Kasumi-1 (cell line): ENCODE data around the gene ADCY6.

Experiments used
- DNase-seq, 2 experiments: peaks; one replicate each; lab custom pipeline; 2025; lab: John Stamatoyannopoulos, UW

The ADCY6 gene

DNA sequence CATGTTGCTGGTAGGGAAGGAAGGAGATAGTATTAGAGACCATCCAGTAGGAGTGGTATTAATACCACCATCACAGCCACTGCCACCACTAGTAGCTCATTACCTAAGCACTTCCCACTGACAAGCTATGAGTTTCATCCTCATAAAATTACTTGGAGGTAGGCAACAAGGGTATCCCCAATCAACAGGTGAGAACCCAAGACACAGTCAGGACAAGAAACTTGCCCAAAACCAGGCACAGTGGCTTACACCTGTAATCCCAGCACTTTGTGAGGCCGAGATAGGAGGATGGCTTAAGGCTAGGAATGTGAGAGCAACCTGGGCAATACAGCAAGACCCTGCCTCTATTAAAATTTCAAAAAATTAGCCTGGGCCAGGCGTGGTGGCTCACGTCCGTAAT lies 5.5 kb downstream of the ADCY6 start:
- DNase-seq: no peak

DNA sequence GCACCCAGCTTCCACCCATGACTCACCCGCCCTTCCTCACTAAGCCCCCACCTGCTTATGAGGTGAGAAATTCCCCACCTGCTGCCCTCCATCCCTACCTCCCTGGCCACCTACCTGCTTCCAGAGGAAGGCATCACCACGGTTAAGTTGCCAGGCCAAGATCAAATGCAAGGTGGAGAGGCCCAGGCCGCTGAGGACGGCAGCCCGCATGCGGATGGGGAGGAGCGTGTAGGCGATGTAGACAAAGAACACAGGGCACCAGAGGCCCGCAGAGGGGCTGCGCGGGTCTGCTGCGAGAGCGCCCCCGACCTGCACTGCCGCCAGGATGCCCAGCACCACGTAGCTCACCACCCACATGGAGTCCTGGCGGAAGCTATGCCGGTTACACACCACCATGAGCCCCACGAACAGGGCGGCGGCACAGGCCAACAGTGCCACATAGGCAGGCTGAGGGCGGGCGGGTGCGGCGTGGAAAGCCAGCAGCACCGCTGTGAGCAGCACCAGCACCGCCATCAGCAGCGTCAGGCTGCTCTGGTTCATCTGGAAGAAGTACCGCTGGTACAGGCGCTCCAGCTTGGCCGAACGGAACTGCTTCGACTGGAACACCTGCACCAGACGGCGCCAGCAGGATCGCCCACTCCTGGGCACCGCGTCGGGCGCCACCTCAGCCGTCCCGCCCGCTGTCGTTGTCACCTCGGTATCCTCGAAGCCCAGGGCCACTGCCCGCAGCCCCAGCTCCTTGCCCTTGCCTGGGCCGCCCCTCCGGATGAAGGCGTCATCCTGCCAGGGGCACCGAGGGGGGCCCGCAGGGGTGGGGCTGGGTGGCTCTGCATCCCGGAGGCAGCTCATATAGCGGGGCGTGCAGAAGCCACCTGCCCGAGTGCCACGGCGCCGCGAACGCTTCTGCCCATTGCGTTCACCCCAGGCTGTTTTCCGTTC lies 6.2 kb downstream of the ADCY6 start:
- DNase-seq: no peak

DNA sequence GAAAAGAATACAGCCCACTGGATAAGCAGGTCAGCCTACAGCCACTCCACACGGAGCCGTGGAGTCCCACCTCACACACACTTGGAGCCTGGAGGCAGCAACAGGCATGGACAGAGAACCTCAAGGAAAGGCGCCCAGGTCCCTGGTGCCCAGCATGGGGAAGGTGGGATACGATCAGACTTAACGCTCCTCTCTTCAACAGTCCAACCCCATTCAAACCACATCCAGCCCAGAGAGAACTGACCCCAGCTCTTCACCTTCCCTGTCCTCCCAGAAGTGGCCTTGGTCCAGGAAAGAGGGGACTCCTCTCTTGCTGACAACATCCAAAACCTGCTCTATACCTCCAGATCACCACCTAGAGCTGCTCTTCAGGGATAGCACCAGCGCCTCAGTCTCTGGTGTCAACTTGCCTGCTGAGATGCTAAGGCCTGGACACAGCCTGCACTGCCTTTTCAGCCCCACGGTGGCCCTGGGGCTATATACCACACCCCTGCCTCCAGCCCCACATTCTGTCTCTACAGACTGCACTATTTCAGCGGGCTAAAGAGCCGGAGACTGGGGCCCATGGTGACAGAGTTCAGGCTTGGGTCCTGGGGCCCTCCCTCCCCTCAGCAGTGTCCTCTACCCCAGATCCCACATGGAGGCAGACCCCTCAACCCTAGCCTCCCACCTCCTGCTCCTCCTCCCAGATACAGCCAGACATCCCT lies 7.0 kb downstream of the ADCY6 start:
- no peak for DNase-seq

DNA sequence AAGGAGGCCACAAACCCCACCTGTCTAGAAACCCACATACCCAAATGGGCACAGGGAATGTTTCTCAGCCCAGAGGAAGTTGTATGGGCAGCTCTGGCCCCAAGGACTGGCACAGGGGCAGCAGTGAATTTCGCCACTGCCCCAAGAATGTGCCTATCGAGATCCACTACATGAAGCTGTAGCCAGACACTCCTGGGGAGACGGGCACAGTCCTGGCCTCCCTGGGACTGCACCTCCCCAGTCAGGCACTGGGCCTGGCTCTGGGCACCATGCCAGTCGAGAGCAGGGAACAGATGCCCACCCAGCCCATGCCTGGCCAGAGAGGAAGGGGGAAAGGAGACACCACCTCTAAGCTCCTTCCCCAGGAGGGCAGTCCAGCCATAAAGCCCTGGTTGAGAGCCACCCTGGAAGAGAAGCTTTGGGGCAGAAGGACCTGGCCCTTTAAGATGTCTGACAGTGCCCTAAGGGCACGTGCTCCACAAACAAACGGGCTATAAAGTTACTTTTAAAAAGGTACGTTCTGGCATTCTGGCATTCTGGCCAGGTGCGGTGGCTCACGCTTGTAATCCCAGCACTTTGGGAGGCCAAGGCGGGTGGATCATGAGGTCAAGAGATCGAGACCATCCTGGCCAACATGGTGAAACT lies 8.4 kb downstream of the ADCY6 start:
- DNase-seq: no peak

DNA sequence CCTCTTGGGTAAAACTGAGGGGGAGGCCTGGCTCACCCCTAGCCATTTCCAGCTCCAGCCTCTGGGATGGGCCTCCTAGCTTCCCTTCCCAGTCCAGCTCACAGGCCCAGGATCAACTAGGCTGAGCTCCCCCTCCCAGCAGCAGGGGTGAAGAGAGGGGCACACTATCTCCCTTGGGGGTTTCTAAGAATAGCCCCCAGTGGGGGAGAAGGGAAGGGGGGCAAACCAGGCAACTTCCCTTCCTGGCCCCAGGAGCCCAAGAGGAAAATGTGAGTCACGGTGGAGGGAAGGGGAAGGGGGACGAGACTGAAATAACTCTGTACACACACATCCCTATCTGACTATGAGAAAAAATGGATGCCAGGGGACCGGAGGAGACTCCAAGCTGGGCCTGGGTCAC lies 9.0 kb downstream of the ADCY6 start:
- DNase-seq: peak; percentile 83 to 90

DNA sequence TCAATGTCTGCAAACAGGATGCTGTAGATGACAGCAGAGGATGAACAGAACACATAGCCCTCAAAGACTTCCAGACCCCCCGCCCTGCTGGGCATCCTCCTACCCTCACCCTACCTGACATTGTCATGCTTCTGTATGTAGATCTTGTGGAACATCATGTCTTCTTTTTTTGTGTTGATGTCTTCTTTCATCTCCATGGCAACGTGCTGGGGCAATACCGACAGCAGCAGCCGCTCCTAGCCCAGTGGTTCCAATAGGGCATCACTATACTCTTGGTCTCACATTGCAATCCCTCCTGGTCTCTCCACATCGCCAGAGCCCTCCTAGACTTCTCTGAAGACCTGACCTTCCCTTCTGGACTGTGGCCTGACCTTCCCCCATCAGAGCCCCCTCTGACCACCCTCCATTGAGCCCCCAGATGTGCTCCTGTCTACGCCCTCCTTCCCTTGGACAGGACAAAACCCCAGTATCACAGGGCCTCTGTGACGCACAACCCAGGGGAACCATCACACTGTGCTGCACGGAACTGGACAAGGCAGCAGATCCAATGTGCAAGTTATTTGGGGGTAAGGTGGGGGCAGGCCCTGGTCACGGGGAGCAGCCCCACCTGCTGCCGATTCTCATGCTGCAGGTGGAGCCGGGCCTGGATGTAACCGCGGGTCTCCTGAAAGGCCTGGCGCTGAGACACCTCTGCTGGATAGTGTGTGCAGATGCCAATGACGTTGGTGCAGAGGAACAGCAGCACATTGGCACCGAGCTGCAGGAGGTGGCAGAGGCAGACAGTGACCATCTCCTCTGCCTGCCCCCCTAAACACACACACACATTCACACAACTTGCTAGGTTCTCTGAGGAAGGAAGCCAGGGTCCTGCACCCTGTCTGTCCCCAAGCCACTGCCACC lies 11.1 kb downstream of the ADCY6 start:
- no peak for DNase-seq

DNA sequence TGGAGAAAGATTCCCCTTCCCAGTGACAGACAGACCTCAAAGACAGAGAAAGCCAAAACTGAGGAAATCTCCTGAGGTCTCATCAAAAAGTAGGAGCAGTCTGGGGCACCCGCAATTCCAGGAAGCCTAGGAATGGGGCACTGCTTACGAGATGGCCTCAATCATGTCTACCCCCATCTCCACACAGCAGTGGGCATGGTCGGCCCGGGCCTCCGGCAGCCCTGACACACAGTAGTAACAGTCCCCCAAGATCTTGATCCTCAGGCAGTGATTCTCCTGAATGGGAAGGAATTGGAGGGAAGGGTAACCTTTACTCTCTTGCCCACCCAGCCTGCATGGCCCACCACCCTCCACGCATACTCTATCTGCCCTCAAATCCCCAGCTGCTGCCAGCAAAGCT lies 11.9 kb downstream of the ADCY6 start:
- no peak for DNase-seq

DNA sequence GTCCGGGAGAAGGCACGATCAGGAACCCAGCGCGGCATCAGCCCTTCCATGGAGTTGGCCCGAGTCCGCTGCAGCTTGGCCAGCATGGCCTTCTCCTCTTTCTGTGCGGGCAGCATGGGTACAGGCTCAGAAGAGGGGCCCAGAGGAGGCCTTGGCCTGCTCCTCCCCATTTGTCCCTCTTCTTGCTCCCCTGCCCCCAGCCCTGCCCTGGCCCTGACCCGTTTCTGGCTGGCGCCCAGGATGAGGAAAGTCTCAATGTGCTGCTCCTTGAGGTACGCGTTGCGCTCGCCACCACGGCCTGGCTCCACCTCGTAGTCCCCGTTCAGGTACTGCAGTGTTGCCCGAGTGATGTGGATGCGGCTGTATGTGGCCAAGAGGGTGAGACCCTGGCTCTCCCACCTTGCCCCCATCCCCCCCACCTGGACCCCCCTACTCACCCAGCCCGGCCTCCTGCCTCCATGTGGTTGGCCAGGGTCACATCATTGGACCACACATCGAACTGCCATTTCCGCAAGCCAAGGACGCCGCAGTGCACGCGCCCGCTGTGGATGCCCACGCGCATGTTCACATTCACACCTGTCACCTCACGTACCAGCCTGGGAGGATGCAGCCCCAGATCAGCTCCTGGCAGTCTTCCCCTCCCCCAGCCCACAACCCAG lies 12.8 kb downstream of the ADCY6 start:
- no peak for DNase-seq

DNA sequence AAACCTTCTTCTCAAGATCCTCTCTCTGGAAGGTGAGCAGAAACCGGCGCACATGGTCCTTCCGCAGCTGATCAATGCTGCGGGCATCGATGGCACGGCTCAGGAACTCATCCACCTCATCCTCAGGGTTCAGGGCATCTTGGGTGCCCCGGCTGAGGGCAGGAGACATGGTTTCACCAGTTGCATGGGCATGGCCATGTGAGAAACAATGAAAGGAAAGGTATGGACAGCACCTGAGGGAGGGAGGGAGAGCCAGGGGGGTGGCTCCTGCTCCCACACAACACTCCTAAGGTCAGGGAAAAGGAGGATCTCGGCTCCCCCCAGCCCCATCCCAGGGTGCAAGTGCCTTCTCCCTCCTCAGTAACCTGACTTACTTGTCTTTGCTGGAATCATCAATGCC lies 13.6 kb downstream of the ADCY6 start:
- DNase-seq: no peak

DNA sequence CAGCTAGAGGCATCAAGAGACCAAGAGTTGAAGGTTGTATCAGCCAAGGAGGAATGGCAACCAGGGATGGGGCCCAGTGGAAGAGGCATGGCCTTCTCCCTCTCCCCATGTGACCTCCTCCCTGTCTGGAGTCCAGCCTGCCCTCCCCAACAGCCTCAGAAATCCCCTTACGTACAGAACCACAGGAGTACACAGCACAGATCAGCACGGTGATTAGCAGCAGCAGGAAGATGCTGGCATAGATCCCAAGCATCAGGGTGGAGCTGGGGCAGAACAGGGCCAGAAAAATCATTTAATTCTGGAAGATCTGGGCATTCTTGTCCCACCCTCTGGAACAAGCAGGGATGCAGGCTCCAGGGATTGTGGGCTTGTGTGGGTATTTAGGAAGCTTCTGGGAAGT lies 14.4 kb downstream of the ADCY6 start:
- DNase-seq: no peak

DNA sequence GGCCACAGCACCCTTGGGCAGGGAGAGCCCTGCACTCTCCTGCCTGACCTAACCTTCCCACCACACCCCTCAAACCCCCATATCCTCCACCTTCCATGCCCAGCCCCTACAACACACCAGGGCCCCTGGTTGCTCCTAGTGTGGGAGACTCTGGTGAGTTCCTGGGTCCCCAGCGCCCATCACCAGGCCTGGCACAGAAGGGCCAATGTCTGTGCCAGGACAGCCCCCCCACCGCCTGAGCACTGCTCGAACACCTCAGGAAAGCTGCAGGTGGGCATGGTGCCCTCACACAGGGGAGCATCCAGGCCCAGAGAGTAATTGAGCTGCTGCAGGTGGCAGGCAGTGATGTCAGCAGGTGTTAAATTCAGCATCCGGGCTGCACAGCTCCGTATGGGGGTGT lies 15.2 kb downstream of the ADCY6 start:
- DNase-seq: no peak

DNA sequence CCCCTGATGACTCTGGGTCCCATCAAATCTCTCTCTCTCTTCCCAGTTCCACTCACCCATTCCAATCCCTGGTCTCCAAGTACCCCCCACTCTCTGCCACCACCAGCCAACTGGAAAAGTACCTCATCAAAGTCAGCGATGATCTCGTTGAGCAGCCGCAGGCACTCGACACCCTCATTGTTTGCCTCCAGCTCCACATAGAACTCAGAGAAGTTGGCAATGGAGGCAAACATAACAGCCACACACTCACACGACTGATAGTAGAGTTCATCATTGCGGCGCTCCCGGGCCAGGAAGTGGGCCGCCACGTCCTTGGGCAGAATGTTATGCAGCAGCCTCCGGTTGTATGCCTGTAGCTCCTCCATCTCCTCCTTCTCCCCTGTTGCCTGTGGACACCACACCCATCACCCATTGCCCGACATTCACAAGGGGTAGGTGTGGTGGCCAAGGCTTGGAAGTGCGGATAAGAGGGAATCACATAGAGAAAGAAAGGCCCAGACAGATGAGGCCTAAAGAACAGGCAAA lies 17.2 kb downstream of the ADCY6 start:
- DNase-seq: no peak

DNA sequence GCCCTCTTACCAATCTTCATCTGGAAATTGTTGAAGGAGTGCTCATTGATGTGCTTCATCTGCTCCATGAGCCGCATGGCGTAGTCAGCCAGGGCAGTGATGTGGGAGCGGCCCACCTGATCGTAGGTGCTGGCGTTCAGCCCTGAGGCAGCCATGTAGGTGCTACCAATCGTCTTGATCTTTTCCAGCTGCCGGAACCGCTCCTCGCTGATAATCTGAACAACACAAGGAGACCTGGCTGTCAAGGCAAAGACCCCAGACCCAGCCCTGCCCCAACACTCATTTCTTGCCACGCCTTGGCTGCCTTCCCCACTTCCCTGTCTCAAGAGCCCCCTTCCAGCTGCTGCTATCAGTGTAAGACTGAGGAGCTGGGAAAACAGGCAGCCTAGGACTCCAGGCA lies 18.1 kb downstream of the ADCY6 start:
- DNase-seq: no peak

DNA sequence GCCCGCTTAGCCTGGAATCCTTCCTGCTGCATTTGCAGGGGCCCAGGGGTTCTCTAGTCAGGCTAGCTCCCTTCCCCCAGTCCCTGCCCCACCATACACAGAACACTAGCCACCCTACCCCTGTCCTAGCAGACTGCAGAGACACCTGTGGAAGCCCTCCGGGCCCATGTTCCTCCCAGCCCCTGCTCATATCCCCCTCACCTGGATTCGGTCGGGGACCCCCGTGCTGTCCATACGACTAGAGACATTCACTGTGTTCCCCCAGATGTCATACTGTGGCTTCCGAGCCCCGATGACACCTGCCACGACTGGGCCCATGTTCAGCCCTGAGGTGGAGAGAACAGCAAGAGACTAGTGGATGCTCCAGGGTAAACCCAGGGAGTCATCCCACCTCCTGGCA lies 20.2 kb downstream of the ADCY6 start:
- no peak for DNase-seq

DNA sequence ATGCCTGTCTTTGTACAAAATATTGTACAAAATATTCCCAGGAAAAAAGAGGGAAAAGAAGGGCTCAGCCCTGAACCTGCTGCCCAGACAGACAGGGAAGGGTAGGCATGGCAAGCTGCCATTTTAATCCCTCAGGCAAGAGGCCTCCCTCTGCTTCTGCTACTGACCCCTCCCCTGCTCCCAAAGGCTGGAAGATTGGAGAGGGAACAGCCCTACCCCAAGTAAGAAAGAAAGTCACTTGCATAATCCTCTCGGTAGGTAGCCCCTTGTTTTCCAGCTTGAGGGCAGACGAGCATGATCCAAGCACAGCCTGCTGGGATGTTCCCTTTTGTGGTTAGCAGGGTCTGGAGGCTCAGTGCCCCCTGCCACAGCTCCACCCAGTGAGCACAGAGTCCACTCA lies 20.7 kb downstream of the ADCY6 start:
- no peak for DNase-seq

DNA sequence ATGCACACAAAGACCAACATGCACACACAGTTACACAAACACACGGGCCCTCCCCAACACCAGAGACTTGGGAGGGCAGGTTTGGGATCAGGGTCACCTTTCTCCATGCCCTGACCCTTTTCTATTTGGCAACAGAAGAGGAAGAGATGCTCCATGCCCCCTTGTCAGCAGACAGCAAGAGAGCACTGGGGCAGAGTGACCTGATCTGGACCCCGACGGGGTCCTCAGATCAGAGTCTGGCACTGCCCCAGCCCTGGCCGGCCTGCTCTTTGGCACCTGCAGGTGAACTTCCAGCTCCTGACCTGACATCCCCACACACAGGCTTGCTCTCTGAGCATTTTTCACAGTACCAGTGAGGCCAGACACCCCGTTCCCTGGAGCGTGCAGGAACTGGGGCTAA lies 21.4 kb downstream of the ADCY6 start:
- no peak for DNase-seq

DNA sequence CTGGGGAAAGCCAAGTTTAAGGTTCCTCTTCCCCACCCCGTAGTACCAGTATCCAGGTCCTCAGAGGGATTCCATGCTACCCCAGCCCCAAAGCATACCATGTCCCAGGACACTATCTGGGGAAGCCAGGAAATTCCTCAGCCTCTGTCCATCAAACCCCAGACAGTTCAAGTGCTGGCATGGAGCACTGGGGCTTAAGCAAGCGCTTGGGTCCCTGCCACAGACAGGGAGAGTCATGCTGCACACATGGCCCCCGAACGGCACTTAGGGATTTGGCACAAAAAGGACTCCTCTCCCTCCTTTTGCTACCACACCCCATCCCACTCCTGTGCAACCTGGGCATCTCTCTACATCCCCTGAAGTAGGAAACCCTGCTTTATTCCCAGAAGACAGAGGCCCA lies 21.8 kb downstream of the ADCY6 start:
- DNase-seq: no peak

DNA sequence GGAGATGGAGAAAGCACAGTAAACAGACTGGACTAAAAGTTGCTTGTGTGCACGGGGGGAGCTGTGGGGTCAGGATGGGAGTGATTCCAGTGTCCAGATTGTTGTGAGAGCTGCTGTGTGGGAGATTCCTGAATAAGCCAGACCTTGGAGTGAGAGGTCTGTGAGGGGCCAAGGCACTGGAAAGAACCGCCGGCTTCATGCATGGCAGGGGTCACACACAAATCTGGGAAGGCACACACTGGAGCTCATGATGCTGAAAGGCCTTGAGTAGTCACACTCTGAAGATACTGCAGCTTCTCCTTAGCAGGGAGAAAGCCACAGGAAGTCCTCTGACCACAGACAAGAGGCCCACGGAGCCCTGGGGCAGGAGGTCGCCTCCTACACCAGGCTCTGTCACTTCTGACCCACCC lies 23.1 kb downstream of the ADCY6 start:
- peak; percentile 73 to 81 for DNase-seq

DNA sequence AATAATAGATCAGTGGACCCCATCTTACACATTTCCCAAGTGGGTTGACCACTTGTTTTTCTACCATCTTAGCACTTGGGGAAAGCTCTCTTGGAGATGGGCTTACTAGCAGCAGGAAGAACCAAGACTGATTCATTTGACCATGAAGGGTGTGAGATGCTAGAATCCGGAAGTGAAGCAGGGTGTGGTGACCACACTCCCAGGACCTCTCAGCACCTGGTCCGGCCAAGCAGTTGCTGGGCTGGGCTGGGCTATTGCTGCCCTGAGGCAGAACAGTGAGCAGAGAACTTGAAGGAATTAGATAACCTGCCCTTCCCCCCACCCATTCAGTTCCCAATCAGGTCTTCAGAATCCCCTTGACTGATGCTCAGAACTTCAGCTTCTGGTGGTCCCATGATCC lies 24.4 kb downstream of the ADCY6 start:
- no peak for DNase-seq

DNA sequence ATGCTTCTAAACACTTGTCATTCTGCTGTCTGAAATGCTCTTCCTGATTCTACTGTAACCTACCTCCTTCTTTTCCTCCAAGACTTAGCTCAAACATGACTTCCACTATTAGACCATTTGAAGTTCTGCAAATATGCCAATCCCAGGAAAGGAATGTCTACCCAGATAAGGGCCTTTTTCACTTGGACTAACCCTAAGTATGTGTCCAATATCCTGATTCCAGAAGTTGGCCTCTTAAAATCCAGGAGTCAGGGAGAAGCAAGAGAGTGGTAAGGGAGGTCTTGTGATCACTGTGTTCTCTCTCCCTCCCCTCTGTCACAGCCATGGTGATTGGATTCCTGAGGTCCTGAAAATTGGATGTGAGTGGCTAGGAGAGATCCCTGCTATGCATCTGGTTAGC lies 30.2 kb downstream of the ADCY6 start:
- no peak for DNase-seq

DNA sequence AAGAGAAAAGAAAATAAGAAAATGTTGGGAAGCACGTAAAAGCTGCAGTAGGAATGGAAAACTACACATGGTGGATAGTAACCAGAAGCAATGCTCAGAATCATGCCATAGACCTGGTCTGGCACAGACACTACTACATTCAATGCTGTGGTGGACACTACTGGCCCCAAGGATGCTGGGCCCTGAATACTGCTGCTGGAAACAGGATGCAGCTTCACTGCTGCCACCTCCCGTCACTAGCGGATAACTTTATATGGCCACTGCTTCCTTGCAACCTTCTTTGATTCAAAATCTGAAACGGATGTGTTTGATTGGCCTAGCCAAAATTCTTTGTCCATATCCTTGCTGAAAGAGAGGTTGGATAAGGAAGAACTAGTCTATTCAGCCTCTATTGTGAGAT lies 30.7 kb downstream of the ADCY6 start:
- DNase-seq: no peak
